Naive thymus-derived CD4-positive, alpha-beta T cell (primary cell): ENCODE results near the gene GP2. TPM values are rescaled to one million over a fixed set of nuclear protein-coding genes. Genes with fewer than 3 reads are reported as not detected.

Source experiments
- ATAC-seq: fragments of 150-1000 bp; cut with Tn5 transposase; 2 replicates; pipeline ENCODE4 v1.10.0; 2021; ENCODE audit warnings: mild to moderate bottlenecking, moderate library complexity
- CTCF ChIA-PET: fragments of 350-600 bp; sonication (Branson Sonifier 250); formaldehyde crosslinking; loops from one replicate; lab custom pipeline; 2021; ENCODE audit warnings: antibody characterized with exemption; lab: Charles Lee
- POLR2A ChIA-PET: fragments of 350-600 bp; sonication (Branson Sonifier 250); formaldehyde crosslinking; loops from one replicate; lab custom pipeline; 2021; ENCODE audit warnings: antibody characterized with exemption, inconsistent platforms; lab: Charles Lee
- DNase-seq, 9 donors: peaks; one replicate each; pipeline versions ENCODE4 v3.0.0 to v3.0.0-alpha.2; 2020 to 2022; ENCODE audit warnings: mixed read lengths in 1 of 9
- H3K27ac ChIP-seq: one replicate; pipeline ENCODE4 v1.7.0; 2013; ENCODE audit warnings: mild to moderate bottlenecking, low read depth, low read length, moderate library complexity
- H3K27me3 ChIP-seq, 2 donors: one replicate each; pipeline ENCODE4 v1.7.0; 2013; ENCODE audit warnings: low read length in 2 of 2, mild to moderate bottlenecking in 2 of 2, moderate library complexity in 2 of 2; ENCODE audit not compliant: control insufficient read depth in 2 of 2, insufficient read depth in 2 of 2
- H3K36me3 ChIP-seq, 3 experiments: 1 replicate in 2 of 3; 2 replicates in 1 of 3; pipeline ENCODE4 v1.7.0; 2013; ENCODE audit warnings: low read length in 3 of 3, mild to moderate bottlenecking in 3 of 3, moderate library complexity in 1 of 3; ENCODE audit not compliant: insufficient read depth in 3 of 3, control insufficient read depth in 2 of 3
- H3K4me1 ChIP-seq, 2 donors: one replicate each; pipeline ENCODE4 v1.7.0; 2013; ENCODE audit warnings: low read length in 2 of 2, mild to moderate bottlenecking in 2 of 2, moderate library complexity in 1 of 2; ENCODE audit not compliant: control insufficient read depth in 2 of 2, insufficient read depth in 2 of 2
- H3K4me3 ChIP-seq: 2 replicates; pipeline ENCODE4 v1.7.0; 2013; ENCODE audit warnings: mild to moderate bottlenecking, low read length
- H3K9me3 ChIP-seq, 3 experiments: 1 replicate in 2 of 3; 2 replicates in 1 of 3; pipeline ENCODE4 v1.7.0; 2013; ENCODE audit warnings: low read length in 3 of 3; ENCODE audit not compliant: control insufficient read depth in 2 of 3
- H3K27ac Mint-ChIP-seq, 9 donors: one replicate each; pipeline ENCODE4 v1.8.0; 2020 to 2022; ENCODE audit warnings: mixed read lengths in 9 of 9, mild to moderate bottlenecking in 8 of 9, moderate library complexity in 5 of 9, inconsistent platforms in 2 of 9
- H3K27me3 Mint-ChIP-seq, 5 donors: one replicate each; pipeline ENCODE4 v1.8.0; 2021 to 2022; ENCODE audit warnings: mixed read lengths in 5 of 5, mild to moderate bottlenecking in 1 of 5
- H3K36me3 Mint-ChIP-seq, 5 donors: one replicate each; pipeline ENCODE4 v1.8.0; 2020 to 2022; ENCODE audit warnings: mixed read lengths in 5 of 5, mild to moderate bottlenecking in 3 of 5, inconsistent platforms in 1 of 5
- H3K4me1 Mint-ChIP-seq, 7 donors: one replicate each; pipeline ENCODE4 v1.8.0; 2020 to 2022; ENCODE audit warnings: mixed read lengths in 7 of 7, mild to moderate bottlenecking in 3 of 7, inconsistent platforms in 1 of 7
- H3K4me3 Mint-ChIP-seq, 10 donors: one replicate each; pipeline ENCODE4 v1.8.0; 2020 to 2022; ENCODE audit warnings: mild to moderate bottlenecking in 10 of 10, mixed read lengths in 10 of 10, moderate library complexity in 6 of 10, inconsistent platforms in 2 of 10
- H3K9me3 Mint-ChIP-seq, 11 donors: one replicate each; pipeline ENCODE4 v1.8.0; 2020 to 2022; ENCODE audit warnings: mixed read lengths in 11 of 11, mild to moderate bottlenecking in 4 of 11, inconsistent platforms in 1 of 11, moderate library complexity in 1 of 11
- intact Hi-C, 2 donors: fragments of 100-400 bp; cut with micrococcal nuclease; formaldehyde crosslinking; loops; one replicate each; pipeline ENCODE4 v1.15.1; 2023
- polyA plus RNA-seq, 2 donors: library from polyadenylated mRNA; unstranded; fragments of 300-500 nt; fragmentation: Illumina TruSeq; gene quantifications; one replicate each; pipeline ENCODE4 v1.2.3, GENCODE V29; 2021
- total RNA-seq, 6 experiments: library from RNA in 5 of 6; stranded (reverse) in 5 of 6; gene quantifications; 1 replicate in 5 of 6; 2 replicates in 1 of 6; pipeline ENCODE4 v1.2.3 and lab custom pipeline; 2021 to 2026

Gene GP2
- total and polyA plus RNA-seq, 7 experiments from 2014 or later: not detected

DNA sequence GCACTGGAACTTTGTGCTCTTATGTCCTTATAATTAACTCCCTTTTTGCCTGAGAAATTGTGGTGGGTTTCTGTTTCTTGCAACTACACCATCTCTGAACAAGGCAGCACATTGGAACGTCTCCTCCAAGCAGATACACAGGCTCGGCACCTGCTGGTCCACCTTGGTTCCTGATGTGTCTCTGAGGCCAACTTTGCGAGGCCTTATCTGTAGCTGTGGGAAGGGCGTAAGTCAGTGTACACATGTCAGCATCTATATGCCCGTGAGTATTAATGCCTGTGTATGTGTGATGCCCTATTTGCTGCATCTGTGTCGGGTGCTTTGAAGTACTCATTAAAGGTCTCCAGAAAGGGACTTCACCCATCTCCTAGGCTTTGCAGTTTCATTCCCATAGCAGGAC is 17.5 kb downstream of the GP2 start:
- Histone ChIP-seq H3K4me3 (no peak overlapping the region), H3K27me3 (no peaks in the 10 kb centered on the region), H3K36me3 (no peaks in the 10 kb centered on the region), H3K27ac (no peak overlapping the region), H3K4me1 (no peaks in the 10 kb centered on the region), H3K9me3 (no peaks in the 10 kb centered on the region)
- Mint-ChIP-seq H3K36me3 (no peaks in the 10 kb centered on the region), H3K4me3 (no peak overlapping the region), H3K27ac (no peak overlapping the region), H3K9me3 (peaks cover 0 to 7% (median 0%) of the 10 kb centered on the region in 11 donors), H3K27me3 (peaks cover 0 to 21% (median 16%) of the 10 kb centered on the region in 5 donors), H3K4me1 (no peaks in the 10 kb centered on the region)
- POLR2A ChIA-PET: no interaction called here
- CTCF ChIA-PET: no interaction called here
- no peak for DNase-seq
- ATAC-seq: no peak
- intact Hi-C loops: no loop called here

DNA sequence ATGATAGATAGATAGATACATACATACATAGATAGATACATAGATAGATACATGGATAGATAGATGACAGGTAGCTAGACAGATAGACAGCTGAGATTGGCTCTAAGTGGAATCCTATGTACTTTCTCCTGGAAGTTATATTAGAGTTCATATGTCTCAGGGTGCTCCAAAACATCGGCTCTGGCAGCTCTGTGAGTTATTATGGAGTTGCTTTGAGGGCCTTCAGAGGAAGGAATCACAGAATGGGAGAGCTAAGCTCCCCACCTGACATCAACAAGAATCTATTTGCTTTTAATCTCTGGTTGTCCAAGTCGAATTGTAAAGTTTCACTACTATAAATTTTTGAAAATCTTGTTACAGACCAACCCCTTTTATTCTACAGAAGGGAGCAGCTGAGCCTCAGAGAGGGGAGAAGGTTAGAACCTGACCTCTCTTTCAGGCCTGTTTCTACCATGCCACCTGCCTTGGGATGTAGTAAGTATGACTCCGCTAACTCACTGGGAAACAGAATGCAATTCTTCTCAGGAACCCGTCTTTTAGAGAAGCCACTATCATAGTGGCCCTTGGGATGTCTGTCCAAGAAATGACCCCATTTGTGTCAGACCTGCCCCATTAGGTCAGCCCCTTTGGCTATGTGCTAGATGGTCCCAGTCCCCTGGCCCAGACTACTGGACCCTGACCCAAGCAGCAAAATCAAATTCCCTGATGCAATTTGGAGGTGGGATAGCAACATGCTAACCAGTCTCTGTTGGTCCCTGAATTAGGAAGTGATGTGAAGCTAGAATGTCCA is 18.3 kb downstream of the GP2 start:
- H3K27ac ChIP-seq: no peak overlapping the region
- no peaks in the 10 kb centered on the region for H3K9me3 ChIP-seq
- ChIA-PET POLR2A (no interaction called here), CTCF (no interaction called here)
- H3K4me3 Mint-ChIP-seq: no peak overlapping the region
- H3K4me1 Mint-ChIP-seq: no peaks in the 10 kb centered on the region
- no peak for ATAC-seq
- no peak overlapping the region for H3K27ac Mint-ChIP-seq
- no peaks in the 10 kb centered on the region for H3K27me3 ChIP-seq
- no peaks in the 10 kb centered on the region for H3K4me1 ChIP-seq
- DNase-seq: no peak
- H3K4me3 ChIP-seq: no peak overlapping the region
- intact Hi-C loops: no loop called here
- no peaks in the 10 kb centered on the region for H3K36me3 Mint-ChIP-seq
- H3K27me3 Mint-ChIP-seq: peaks cover 0 to 21% (median 17%) of the 10 kb centered on the region in 5 donors
- H3K36me3 ChIP-seq: no peaks in the 10 kb centered on the region
- peaks cover 0 to 7% (median 0%) of the 10 kb centered on the region in 11 donors for H3K9me3 Mint-ChIP-seq

DNA sequence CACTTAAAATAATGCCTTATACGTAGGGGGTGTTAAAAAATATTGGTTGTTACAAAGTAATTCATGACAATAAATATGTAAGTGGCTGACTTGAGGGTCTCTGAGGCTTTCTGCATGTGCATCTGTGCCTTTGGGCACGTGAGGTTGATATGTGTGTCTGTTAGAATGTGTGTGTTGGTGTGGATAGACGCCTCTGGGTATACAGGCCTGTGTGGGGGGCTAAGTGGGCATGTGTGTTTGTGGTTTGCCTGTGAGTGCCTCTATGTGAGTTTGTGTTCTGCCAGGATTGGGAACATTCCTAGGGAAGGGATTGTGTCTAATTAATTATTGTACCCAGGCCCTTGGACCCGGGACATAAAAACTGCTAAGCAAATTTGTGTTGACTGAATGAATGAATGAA is 19.0 kb downstream of the GP2 start:
- ChIA-PET CTCF (no interaction called here), POLR2A (no interaction called here)
- DNase-seq (no peak), ATAC-seq (no peak)
- no peaks in the 10 kb centered on the region for H3K9me3 ChIP-seq
- H3K4me1 Mint-ChIP-seq: no peaks in the 10 kb centered on the region
- H3K36me3 ChIP-seq: no peaks in the 10 kb centered on the region
- no peak overlapping the region for H3K4me3 ChIP-seq
- no peaks in the 10 kb centered on the region for H3K4me1 ChIP-seq
- peaks cover 0 to 18% (median 17%) of the 10 kb centered on the region in 5 donors for H3K27me3 Mint-ChIP-seq
- H3K27ac ChIP-seq: no peak overlapping the region
- H3K9me3 Mint-ChIP-seq: peaks cover 0 to 7% (median 0%) of the 10 kb centered on the region in 11 donors
- H3K36me3 Mint-ChIP-seq: no peaks in the 10 kb centered on the region
- intact Hi-C loops: no loop called here
- H3K27me3 ChIP-seq: no peaks in the 10 kb centered on the region
- H3K4me3 Mint-ChIP-seq: no peak overlapping the region
- no peak overlapping the region for H3K27ac Mint-ChIP-seq

DNA sequence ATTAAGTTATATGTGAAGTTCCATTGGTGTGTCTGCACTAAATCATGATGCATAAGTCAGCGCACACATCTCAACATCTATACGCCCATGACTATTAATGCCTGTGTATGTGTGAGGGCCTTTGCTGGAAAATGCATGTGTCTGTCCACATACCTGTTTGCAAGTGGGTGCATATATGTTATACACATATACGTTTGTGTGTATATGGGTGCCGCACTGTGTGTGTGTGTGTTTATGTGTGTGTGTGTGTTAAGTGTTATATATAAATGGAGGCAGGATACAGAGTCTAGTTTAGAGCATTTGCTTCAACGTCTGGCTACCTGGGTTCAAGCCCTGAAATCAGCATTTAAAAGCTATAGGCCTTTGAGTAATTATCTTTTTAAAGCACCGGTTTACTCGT is 19.5 kb downstream of the GP2 start:
- intact Hi-C loops: no loop called here
- no peaks in the 10 kb centered on the region for H3K9me3 ChIP-seq
- CTCF ChIA-PET: no interaction called here
- DNase-seq (no peak), ATAC-seq (no peak)
- H3K27me3 ChIP-seq: no peaks in the 10 kb centered on the region
- H3K4me1 Mint-ChIP-seq: no peaks in the 10 kb centered on the region
- no peak overlapping the region for H3K4me3 Mint-ChIP-seq
- no peak overlapping the region for H3K27ac ChIP-seq
- H3K4me3 ChIP-seq: no peak overlapping the region
- POLR2A ChIA-PET: no interaction called here
- H3K4me1 ChIP-seq: no peaks in the 10 kb centered on the region
- no peaks in the 10 kb centered on the region for H3K36me3 ChIP-seq
- H3K27ac Mint-ChIP-seq: no peak overlapping the region
- H3K9me3 Mint-ChIP-seq: peaks cover 0 to 7% (median 0%) of the 10 kb centered on the region in 11 donors
- no peaks in the 10 kb centered on the region for H3K36me3 Mint-ChIP-seq
- peaks cover 0 to 18% (median 16%) of the 10 kb centered on the region in 5 donors for H3K27me3 Mint-ChIP-seq

DNA sequence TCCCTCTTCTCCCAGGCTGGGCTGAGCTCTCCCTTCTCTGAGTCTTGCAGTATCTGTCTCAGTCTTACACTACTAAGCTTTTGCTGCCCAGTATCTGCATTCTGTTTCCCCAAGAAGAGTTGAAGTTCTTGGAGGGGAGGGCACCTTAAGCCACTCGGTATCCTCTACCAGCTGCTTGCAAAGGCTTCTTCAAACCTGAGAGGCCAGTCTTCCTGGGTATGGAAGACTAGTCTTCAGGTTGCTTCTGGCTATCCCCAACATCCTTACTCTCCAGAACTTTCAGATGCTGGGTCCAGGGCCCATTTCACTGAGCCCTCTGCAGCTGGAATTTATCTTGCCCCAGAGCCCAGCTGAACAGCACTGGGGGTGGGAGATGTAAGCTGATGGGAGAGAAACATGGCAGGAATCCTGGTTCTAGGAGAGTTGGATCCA is 20.1 kb downstream of the GP2 start:
- Mint-ChIP-seq H3K9me3 (peaks cover 0 to 7% (median 0%) of the 10 kb centered on the region in 11 donors), H3K27ac (no peak overlapping the region), H3K4me1 (no peaks in the 10 kb centered on the region), H3K36me3 (no peaks in the 10 kb centered on the region), H3K4me3 (no peak overlapping the region), H3K27me3 (peaks cover 0 to 18% (median 16%) of the 10 kb centered on the region in 5 donors)
- POLR2A ChIA-PET: no interaction called here
- Histone ChIP-seq H3K36me3 (no peaks in the 10 kb centered on the region), H3K4me1 (no peaks in the 10 kb centered on the region), H3K4me3 (no peak overlapping the region), H3K27me3 (no peaks in the 10 kb centered on the region), H3K27ac (no peak overlapping the region), H3K9me3 (no peaks in the 10 kb centered on the region)
- CTCF ChIA-PET: no interaction called here
- DNase-seq (no peak), ATAC-seq (no peak)
- intact Hi-C loops: no loop called here

DNA sequence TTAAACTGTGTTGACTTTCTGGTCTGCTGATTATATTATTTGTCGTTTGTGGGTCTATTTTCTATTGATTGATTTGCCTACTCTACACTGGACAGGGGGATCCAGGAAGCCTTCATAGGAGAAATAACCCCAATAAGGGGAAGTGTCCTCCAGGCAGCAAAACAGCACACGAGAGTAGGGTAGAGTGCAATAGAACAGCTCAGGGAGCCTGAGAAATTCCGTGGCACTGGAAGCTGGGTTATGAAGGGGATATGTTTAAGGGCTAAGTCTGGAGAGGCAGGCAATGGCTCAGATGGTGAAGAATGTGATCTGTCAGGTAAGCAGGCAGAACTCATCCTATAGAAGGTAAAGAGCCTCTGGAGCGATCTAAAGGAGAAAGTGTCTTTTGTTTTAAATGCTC is 20.9 kb downstream of the GP2 start:
- Histone ChIP-seq H3K27ac (no peak overlapping the region), H3K27me3 (no peaks in the 10 kb centered on the region), H3K36me3 (no peaks in the 10 kb centered on the region), H3K9me3 (no peaks in the 10 kb centered on the region), H3K4me3 (no peak overlapping the region), H3K4me1 (no peaks in the 10 kb centered on the region)
- Mint-ChIP-seq H3K4me1 (no peaks in the 10 kb centered on the region), H3K36me3 (no peaks in the 10 kb centered on the region), H3K9me3 (peaks cover 0 to 7% (median 0%) of the 10 kb centered on the region in 11 donors), H3K4me3 (no peak overlapping the region), H3K27me3 (peaks cover 0 to 22% (median 16%) of the 10 kb centered on the region in 5 donors), H3K27ac (no peak overlapping the region)
- DNase-seq (no peak), ATAC-seq (no peak)
- ChIA-PET POLR2A (no interaction called here), CTCF (no interaction called here)
- intact Hi-C loops: no loop called here

DNA sequence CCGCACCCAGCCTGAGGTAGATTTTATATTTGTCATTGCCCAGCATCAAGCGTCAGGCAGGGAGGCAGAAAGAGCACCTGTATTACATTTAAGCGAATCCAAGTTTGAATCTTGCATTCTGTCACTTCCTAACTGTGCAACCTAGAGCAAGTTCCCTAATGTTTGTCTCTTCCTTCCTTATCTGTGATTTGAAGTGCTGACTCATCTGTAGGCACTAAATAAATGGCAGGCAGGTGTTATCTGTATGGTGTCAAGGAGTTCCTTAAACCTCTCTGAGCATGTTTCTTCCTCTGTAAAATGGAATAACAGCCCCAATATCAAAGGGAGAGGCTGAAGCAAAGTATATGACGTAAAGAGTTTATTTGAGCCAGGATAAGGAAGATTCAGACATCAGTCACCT is 24.3 kb downstream of the GP2 start:
- no peak for DNase-seq
- Mint-ChIP-seq H3K9me3 (peaks cover 0 to 7% (median 0%) of the 10 kb centered on the region in 11 donors), H3K36me3 (no peaks in the 10 kb centered on the region), H3K4me1 (no peaks in the 10 kb centered on the region), H3K4me3 (no peak overlapping the region), H3K27me3 (peaks cover 0 to 41% (median 32%) of the 10 kb centered on the region in 5 donors), H3K27ac (no peak overlapping the region)
- no peak for ATAC-seq
- ChIA-PET POLR2A (no interaction called here), CTCF (no interaction called here)
- H3K36me3 ChIP-seq: no peaks in the 10 kb centered on the region
- no peaks in the 10 kb centered on the region for H3K4me1 ChIP-seq
- no peaks in the 10 kb centered on the region for H3K27me3 ChIP-seq
- H3K9me3 ChIP-seq: no peaks in the 10 kb centered on the region
- intact Hi-C loops: loop anchor here in 1 of 2 donors (5.0 kb wide), 1 partner anchor 746 kb away; the partner anchor contains the start of gene VPS35L
- H3K4me3 ChIP-seq: no peak overlapping the region
- no peak overlapping the region for H3K27ac ChIP-seq
